Keratinocyte (primary cell): ENCODE results near the gene FMO1. TPM values are rescaled to one million over a fixed set of nuclear protein-coding genes. Genes with fewer than 3 reads are reported as not detected.

Source experiments
- DNase-seq: peaks from one replicate; pipeline ENCODE4 v3.0.0-alpha.2; 2011; ENCODE audit warnings: low read depth, missing footprints, low spot score
- FAIRE-seq: peaks from 2 replicates; lab custom pipeline; 2011; peaks lifted over from hg19 to GRCh38; lab: Jason Lieb, UNC
- H2AFZ ChIP-seq: 2 replicates; pipeline ENCODE4 v1.6.0; 2012; ENCODE audit warnings: low read length, control low read depth, inconsistent platforms; ENCODE audit not compliant: control insufficient read depth
- H3K27ac ChIP-seq: 2 replicates; pipeline ENCODE4 v1.5.1; 2011; ENCODE audit warnings: low read length; ENCODE audit not compliant: control insufficient read depth, insufficient read depth
- H3K27me3 ChIP-seq: 3 replicates; pipeline ENCODE4 v1.6.0; 2011; ENCODE audit warnings: low read length; ENCODE audit not compliant: control insufficient read depth, insufficient read depth; ENCODE audit errors: extremely low read depth
- H3K36me3 ChIP-seq, 2 experiments: 2 replicates in 1 of 2; 3 replicates in 1 of 2; pipeline ENCODE4 v1.5.1; 2011; ENCODE audit warnings: low read length in 2 of 2, mild to moderate bottlenecking in 1 of 2; ENCODE audit not compliant: control insufficient read depth in 2 of 2, insufficient read depth in 2 of 2; ENCODE audit errors: extremely low read depth in 1 of 2
- H3K4me1 ChIP-seq: 3 replicates; pipeline ENCODE4 v1.5.1; 2011; ENCODE audit warnings: low read length; ENCODE audit not compliant: control insufficient read depth, insufficient read depth; ENCODE audit errors: extremely low read depth
- H3K4me2 ChIP-seq: 3 replicates; pipeline ENCODE4 v1.6.0; 2011; ENCODE audit warnings: low read depth, low read length; ENCODE audit not compliant: control insufficient read depth, insufficient read depth; ENCODE audit errors: extremely low read depth
- H3K4me3 ChIP-seq, 3 experiments: fragments of 200-600 bp in 1 of 3; sonication (generic) in 1 of 3; 2 replicates in 2 of 3; 3 replicates in 1 of 3; pipeline ENCODE4 v1.5.1; 2011 to 2016; ENCODE audit warnings: low read length in 3 of 3, mild to moderate bottlenecking in 3 of 3, control low read depth in 2 of 3, inconsistent platforms in 1 of 3, low read depth in 1 of 3, mixed read lengths in 1 of 3, mixed run types in 1 of 3, moderate library complexity in 1 of 3; ENCODE audit not compliant: control insufficient read depth in 2 of 3, insufficient read depth in 2 of 3; ENCODE audit errors: extremely low read depth in 1 of 3
- H3K79me2 ChIP-seq: 2 replicates; pipeline ENCODE4 v1.6.0; 2012; ENCODE audit warnings: low read length; ENCODE audit not compliant: control insufficient read depth, insufficient read depth
- H3K9ac ChIP-seq: 3 replicates; pipeline ENCODE4 v1.6.0; 2011; ENCODE audit warnings: low read length; ENCODE audit not compliant: control insufficient read depth, insufficient read depth; ENCODE audit errors: extremely low read depth
- H3K9me1 ChIP-seq: 3 replicates; pipeline ENCODE4 v1.6.0; 2011; ENCODE audit warnings: low read length; ENCODE audit not compliant: control insufficient read depth, insufficient read depth; ENCODE audit errors: extremely low read depth
- H3K9me3 ChIP-seq: 2 replicates; pipeline ENCODE4 v1.5.1; 2012; ENCODE audit warnings: low read depth, low read length; ENCODE audit not compliant: control insufficient read depth
- H4K20me1 ChIP-seq: 3 replicates; pipeline ENCODE4 v1.6.0; 2011; ENCODE audit warnings: low read length; ENCODE audit not compliant: control insufficient read depth, insufficient read depth; ENCODE audit errors: extremely low read depth
- CTCF ChIP-seq, 3 experiments: IDR thresholded peaks in 1 of 3; conservative IDR thresholded peaks in 1 of 3; optimal IDR thresholded peaks in 1 of 3; 2 replicates in 2 of 3; 3 replicates in 1 of 3; pipeline versions ENCODE3 to v1.5.1; 2011; ENCODE audit warnings: low read length in 3 of 3, mild to moderate bottlenecking in 3 of 3, moderate library complexity in 2 of 3, control low read depth in 1 of 3, inconsistent platforms in 1 of 3; ENCODE audit not compliant: insufficient read depth in 2 of 3; ENCODE audit errors: extremely low read depth in 1 of 3
- EZH2 ChIP-seq: IDR thresholded peaks from one replicate; pipeline ENCODE4 v1.6.1; 2012; ENCODE audit warnings: inconsistent platforms, mild to moderate bottlenecking, low read length, moderate library complexity
- dilution Hi-C: fragments of 300-500 bp; cut with MboI; formaldehyde crosslinking; loops from one replicate; pipeline ENCODE4 v1.7.0; 2020; ENCODE audit warnings: low sequenced_read_pairs; ENCODE audit not compliant: extremely low pct_ligation_motif_present
- polyA plus RNA-seq, 5 experiments: library from polyadenylated mRNA; depleted of rRNA in 3 of 5; stranded (reverse) in 3 of 5; stranded (forward) in 1 of 5; unstranded in 1 of 5; fragments of >200 nt; gene quantifications; 1 replicate in 1 of 5; 2 replicates in 3 of 5; 3 replicates in 1 of 5; pipeline versions ENCODE4 v1.2.1 to v1.2.3, GENCODE V29; 2011 to 2012; ENCODE audit warnings: missing spikeins in 2 of 5, low read depth in 1 of 5, low replicate concordance in 1 of 5
- small RNA-seq, 3 experiments: library from RNA; depleted of rRNA; stranded (forward); fragments of <200 nt; gene quantifications; one replicate each; pipeline ENCODE3, GENCODE V24; 2012; ENCODE audit warnings: low read depth in 3 of 3, low replicate concordance in 1 of 3; ENCODE audit not compliant: insufficient read length in 3 of 3

The FMO1 gene
- polyA plus RNA-seq, 1 donor (not counting 4 experiments of a cell fraction or from before 2014, with no cell fraction given): 0.07 TPM

- no peak overlapping the region for H3K4me3 ChIP-seq
- DNase-seq (no peak), FAIRE-seq (no peak)
- no peaks in the 10 kb centered on the region for H3K27me3 ChIP-seq
- no peak overlapping the region for H2AFZ ChIP-seq
- no peaks in the 10 kb centered on the region for H3K4me1 ChIP-seq
- H3K9me1 ChIP-seq: no peaks in the 10 kb centered on the region
- H3K79me2 ChIP-seq: no peaks in the 10 kb centered on the region
- H3K9ac ChIP-seq: no peak overlapping the region
- no peak overlapping the region for H3K4me2 ChIP-seq
- dilution Hi-C loops: no loop called here
- no peaks in the 10 kb centered on the region for H4K20me1 ChIP-seq
- H3K9me3 ChIP-seq: no peaks in the 10 kb centered on the region
- TF ChIP-seq EZH2 (no peak), CTCF (optimal IDR thresholded peaks at IDR 0.05 in 1 of 3, IDR thresholded peaks at IDR 0.05 in 1 of 3, conservative IDR thresholded peaks at IDR 0.05 in 1 of 3; ENCODE audit: extremely low read depth in 1 of 3, insufficient read depth in 2 of 3, low read length in 3 of 3) (no peak)
- H3K36me3 ChIP-seq: no peaks in the 10 kb centered on the region
- H3K27ac ChIP-seq: no peak overlapping the region
Measured at GRCh38 chr1:171329251-171329650, 81.0 kb downstream of the FMO1 start.

- no peak for TF ChIP-seq EZH2
- TF ChIP-seq CTCF (optimal IDR thresholded peaks at IDR 0.05 in 1 of 3, IDR thresholded peaks at IDR 0.05 in 1 of 3, conservative IDR thresholded peaks at IDR 0.05 in 1 of 3; ENCODE audit: extremely low read depth in 1 of 3, insufficient read depth in 2 of 3, low read length in 3 of 3): no peak
- Histone ChIP-seq H3K4me2 (no peak overlapping the region), H2AFZ (no peak overlapping the region), H3K79me2 (no peaks in the 10 kb centered on the region), H3K4me1 (no peaks in the 10 kb centered on the region), H3K9me3 (no peaks in the 10 kb centered on the region), H3K27ac (no peak overlapping the region), H3K27me3 (no peaks in the 10 kb centered on the region), H3K9ac (no peak overlapping the region), H4K20me1 (no peaks in the 10 kb centered on the region), H3K9me1 (no peaks in the 10 kb centered on the region), H3K4me3 (no peak overlapping the region), H3K36me3 (no peaks in the 10 kb centered on the region)
- FAIRE-seq: no peak
- no peak for DNase-seq
- dilution Hi-C loops: no loop called here
Measured at GRCh38 chr1:171334024-171334640, 85.8 kb downstream of the FMO1 start.

Small RNA genes within 50 kb of the gene (small RNA-seq; reads per million reads assigned to genes)
- 0 reads per million in 3 experiments for gene RF00019

Other genes with a start within 250 kb of the FMO1 start
- not detected in 3 replicates for gene FMO3, start 157.6 kb upstream of the FMO1 start, polyA plus RNA-seq
- 0.05 TPM in 2 of 3 replicates, not detected in the other for gene FMO2, start 63.2 kb upstream of the FMO1 start, polyA plus RNA-seq
- 2.9 to 6.2 TPM (median 4.7 TPM) in 3 replicates for gene FMO4, start 65.7 kb downstream of the FMO1 start, polyA plus RNA-seq
- gene PRRC2C, start 237.0 kb downstream of the FMO1 start, polyA plus RNA-seq: 74.8 to 88.6 TPM (median 77.5 TPM) in 3 replicates